Right atrium auricular region (tissue), 2 donors: ENCODE results near the gene CBX7. TPM values are rescaled to one million over a fixed set of nuclear protein-coding genes. Genes with fewer than 3 reads are reported as not detected.

Source experiments
- DNase-seq: peaks from one replicate; pipeline ENCODE4 v3.0.0-alpha.2; 2019; ENCODE audit warnings: low spot score
- H3K27ac ChIP-seq, 2 donors: fragments of 200-600 bp; sonication (generic); 1 replicate in 1 of 2; 2 replicates in 1 of 2; pipeline ENCODE4 v1.5.1; 2016 to 2019
- H3K27me3 ChIP-seq, 2 donors: fragments of 200-600 bp; sonication (generic); one replicate each; pipeline versions ENCODE4 v1.5.1 to v1.6.0; 2017 to 2019
- H3K36me3 ChIP-seq: fragments of 200-600 bp; sonication (generic); one replicate; pipeline ENCODE4 v1.5.1; 2016
- H3K4me1 ChIP-seq, 2 donors: fragments of 200-600 bp; sonication (generic); one replicate each; pipeline versions ENCODE4 v1.5.1 to v1.6.0; 2017 to 2019
- H3K4me3 ChIP-seq, 2 donors: fragments of 200-600 bp; sonication (generic); 1 replicate in 1 of 2; 2 replicates in 1 of 2; pipeline ENCODE4 v1.5.1; 2017 to 2019; ENCODE audit warnings: mild to moderate bottlenecking in 1 of 2, moderate library complexity in 1 of 2
- H3K9me3 ChIP-seq, 2 donors: fragments of 200-600 bp; sonication (generic); one replicate each; pipeline ENCODE4 v1.5.1; 2019
- total RNA-seq, 2 donors: library from RNA; depleted of rRNA; stranded (reverse); fragments of >200 nt; gene quantifications; one replicate each; pipeline ENCODE4 v1.1.0, GENCODE V29; 2016
- TF ChIP-seq, protein P1 (sequence below), 2 donors: fragments of 200-600 bp; sonication (generic); IDR thresholded peaks; one replicate each; pipeline ENCODE4 v1.5.1; 2019; ENCODE audit warnings: antibody characterized with exemption in 2 of 2

CBX7 gene
- total RNA-seq, 2 donors from 2014 or later = 62.0 to 111 TPM

DNA sequence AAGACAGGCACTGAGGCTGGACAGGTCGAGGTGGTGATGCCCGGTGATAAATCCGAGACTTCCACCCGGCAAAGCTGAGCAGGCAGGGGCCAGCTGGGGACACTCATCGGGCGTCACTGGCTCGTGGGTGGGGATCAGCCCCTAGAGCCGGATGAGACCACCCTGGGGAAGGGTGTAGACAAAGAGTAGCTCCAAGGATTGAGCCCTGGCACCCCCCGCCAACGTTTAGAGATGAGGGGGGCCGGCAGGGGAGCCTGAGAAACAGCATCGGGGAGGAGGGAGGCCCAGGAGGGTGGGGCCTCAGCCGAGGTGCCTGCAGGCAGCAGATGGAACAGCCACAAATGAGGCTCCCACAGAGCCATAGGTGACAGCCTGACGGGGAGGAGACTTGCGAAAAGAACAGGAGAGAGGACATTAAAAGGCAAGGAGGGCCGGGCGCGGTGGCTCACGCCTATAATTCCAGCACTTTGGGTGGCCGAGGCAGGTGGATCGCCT, 27.4 kb upstream of the CBX7 start:
- DNase-seq = no peak
- peak overlapping the region; percentile 20 to 53 for H3K27ac ChIP-seq
- no peaks in the 10 kb centered on the region for H3K36me3 ChIP-seq
- peaks cover 0 to 68% of the 10 kb centered on the region in 2 donors for H3K4me1 ChIP-seq
- H3K4me3 ChIP-seq = no peak overlapping the region
- no peaks in the 10 kb centered on the region for H3K9me3 ChIP-seq
- no peaks in the 10 kb centered on the region for H3K27me3 ChIP-seq
- TF ChIP-seq, protein P1, sequence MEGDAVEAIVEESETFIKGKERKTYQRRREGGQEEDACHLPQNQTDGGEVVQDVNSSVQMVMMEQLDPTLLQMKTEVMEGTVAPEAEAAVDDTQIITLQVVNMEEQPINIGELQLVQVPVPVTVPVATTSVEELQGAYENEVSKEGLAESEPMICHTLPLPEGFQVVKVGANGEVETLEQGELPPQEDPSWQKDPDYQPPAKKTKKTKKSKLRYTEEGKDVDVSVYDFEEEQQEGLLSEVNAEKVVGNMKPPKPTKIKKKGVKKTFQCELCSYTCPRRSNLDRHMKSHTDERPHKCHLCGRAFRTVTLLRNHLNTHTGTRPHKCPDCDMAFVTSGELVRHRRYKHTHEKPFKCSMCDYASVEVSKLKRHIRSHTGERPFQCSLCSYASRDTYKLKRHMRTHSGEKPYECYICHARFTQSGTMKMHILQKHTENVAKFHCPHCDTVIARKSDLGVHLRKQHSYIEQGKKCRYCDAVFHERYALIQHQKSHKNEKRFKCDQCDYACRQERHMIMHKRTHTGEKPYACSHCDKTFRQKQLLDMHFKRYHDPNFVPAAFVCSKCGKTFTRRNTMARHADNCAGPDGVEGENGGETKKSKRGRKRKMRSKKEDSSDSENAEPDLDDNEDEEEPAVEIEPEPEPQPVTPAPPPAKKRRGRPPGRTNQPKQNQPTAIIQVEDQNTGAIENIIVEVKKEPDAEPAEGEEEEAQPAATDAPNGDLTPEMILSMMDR (IDR thresholded peaks at IDR 0.05) = no peak

DNA sequence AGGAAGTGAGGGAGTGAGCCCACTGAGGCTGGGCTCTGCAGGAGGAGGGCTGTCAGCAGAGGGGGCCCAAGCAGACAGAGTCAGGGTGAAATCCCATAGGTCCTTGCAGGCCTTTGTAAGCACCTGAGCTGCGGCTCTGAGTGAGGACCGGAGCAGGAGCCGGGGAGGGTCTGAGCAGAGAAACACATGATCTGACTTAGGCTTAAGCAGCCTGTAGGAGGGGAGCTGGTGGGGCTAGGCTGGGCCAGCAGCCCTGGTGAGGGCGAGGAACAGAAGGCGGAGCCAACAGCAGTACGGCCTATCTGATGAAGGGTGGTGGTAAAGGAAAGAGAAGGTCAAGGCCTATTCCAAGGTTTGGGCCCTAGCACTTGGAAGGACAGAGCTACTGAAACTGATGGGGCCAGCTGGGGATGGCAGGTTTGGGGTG, 26.9 kb upstream of the CBX7 start:
- DNase-seq = no peak
- H3K27me3 ChIP-seq = no peaks in the 10 kb centered on the region
- no peaks in the 10 kb centered on the region for H3K9me3 ChIP-seq
- H3K4me3 ChIP-seq = no peak overlapping the region
- TF ChIP-seq, protein P1 (IDR thresholded peaks at IDR 0.05) = no peak
- H3K27ac ChIP-seq = peak overlapping the region; percentile 20 to 53
- peaks cover 0 to 68% of the 10 kb centered on the region in 2 donors for H3K4me1 ChIP-seq
- no peaks in the 10 kb centered on the region for H3K36me3 ChIP-seq

DNA sequence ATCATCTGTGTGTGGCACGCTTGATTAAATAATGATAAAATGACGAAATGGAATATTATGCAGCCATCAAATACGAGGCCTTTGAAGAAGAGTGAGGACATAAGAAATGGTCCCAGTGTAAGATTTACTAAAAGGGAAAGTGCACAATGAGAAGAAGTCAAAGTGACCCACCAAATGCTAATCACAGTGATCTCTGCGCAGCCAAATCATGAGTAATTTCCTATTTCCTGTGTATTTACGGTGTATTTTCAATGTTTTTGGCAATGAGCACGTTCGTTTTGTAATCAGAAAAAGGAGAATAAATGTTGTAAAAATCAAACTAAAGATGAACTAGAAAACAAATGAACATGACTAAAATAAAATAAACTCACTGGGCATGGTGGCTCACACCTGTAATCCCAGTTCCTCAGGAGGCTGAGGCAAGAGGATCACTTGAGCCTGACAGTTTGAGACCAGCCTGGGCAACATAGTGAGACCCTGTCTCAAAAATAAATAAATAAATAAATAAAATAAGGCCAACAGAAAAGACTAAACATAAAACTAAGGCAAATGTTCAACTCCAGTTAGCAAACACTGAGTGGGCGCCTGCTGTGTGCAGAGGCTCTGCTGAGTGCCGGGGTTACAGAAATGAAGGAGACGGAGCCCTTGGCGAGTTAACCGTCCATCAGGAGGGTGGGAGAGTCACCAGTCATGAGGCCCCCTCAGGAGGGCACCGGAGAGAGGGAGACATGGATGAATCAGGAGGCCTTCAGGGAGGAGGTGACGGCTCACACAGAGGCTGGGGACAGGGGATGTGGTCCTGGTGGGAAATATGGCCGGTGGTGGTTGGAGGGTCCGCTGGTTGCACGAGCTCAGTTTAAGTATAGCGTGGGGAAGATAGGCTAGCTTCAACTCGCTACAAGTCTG, 26.0 kb upstream of the CBX7 start:
- no peaks in the 10 kb centered on the region for H3K36me3 ChIP-seq
- H3K4me1 ChIP-seq = peaks cover 0 to 68% of the 10 kb centered on the region in 2 donors
- no peak for DNase-seq
- no peaks in the 10 kb centered on the region for H3K9me3 ChIP-seq
- H3K27me3 ChIP-seq = no peaks in the 10 kb centered on the region
- H3K4me3 ChIP-seq = no peak overlapping the region
- H3K27ac ChIP-seq = peak overlapping the region; percentile 77 to 83
- TF ChIP-seq, protein P1 (IDR thresholded peaks at IDR 0.05) = no peak

DNA sequence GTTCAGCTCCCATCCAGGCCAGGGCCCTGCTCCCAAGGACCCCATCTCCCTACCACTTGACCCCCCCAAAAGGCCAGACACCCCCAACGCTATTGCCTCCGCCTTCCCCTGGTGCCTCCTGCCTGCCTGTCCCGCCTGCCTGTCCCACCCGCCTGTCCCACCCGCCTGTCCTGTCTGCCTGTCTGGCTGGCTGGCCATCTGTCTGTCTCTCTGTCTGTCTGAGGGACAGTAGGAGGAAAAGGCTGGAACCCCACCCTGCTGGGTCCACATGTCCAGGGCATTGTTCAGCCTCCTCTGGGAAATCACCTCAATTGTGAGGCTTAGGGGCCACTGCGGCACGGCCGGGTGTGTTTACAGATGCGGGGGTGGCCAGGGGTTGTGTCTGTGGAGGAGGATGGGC, 25.3 kb upstream of the CBX7 start:
- DNase-seq = no peak
- Histone ChIP-seq H3K36me3 (no peaks in the 10 kb centered on the region), H3K27me3 (no peaks in the 10 kb centered on the region), H3K4me3 (no peak overlapping the region), H3K27ac (peak overlapping the region; percentile 77 to 83), H3K9me3 (no peaks in the 10 kb centered on the region), H3K4me1 (peaks cover 0 to 68% of the 10 kb centered on the region in 2 donors)
- TF ChIP-seq, protein P1 (IDR thresholded peaks at IDR 0.05) = no peak

DNA sequence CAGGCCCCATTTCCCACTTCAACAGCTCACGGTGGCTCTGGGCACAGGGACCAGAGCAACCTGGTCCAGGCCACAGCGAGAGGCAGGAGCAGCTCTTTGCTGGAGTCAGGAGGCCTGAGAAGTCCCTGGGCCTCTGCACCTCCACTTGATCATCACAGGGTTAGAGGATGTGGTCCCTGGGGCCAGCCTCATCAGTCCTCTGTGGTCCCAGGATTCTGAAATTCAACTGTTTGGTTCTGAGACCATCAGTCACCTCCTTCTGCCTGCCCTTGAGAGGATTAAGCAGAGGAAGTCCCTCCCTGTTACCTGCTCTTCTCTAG, 24.9 kb upstream of the CBX7 start:
- DNase-seq = no peak
- Histone ChIP-seq H3K4me3 (no peak overlapping the region), H3K4me1 (peaks cover 0 to 70% of the 10 kb centered on the region in 2 donors), H3K36me3 (no peaks in the 10 kb centered on the region), H3K27me3 (no peaks in the 10 kb centered on the region), H3K9me3 (no peaks in the 10 kb centered on the region), H3K27ac (peak overlapping the region; percentile 77 to 83)
- TF ChIP-seq, protein P1 (IDR thresholded peaks at IDR 0.05) = no peak
